ENCODE data around the gene PIH1D1.

GRCh38 chr19:49448432-49448786, 3.2 kb downstream of the PIH1D1 start:
- TF ChIP-seq CTCF (IDR thresholded peaks at IDR 0.05; ENCODE audit: poor library complexity) (no peak), EZH2 (IDR thresholded peaks at IDR 0.05; ENCODE audit: borderline replicate concordance) (no peak)

Data from hepatocyte (in vitro differentiated cells).